ENCODE measurements around the gene C6.

DNA sequence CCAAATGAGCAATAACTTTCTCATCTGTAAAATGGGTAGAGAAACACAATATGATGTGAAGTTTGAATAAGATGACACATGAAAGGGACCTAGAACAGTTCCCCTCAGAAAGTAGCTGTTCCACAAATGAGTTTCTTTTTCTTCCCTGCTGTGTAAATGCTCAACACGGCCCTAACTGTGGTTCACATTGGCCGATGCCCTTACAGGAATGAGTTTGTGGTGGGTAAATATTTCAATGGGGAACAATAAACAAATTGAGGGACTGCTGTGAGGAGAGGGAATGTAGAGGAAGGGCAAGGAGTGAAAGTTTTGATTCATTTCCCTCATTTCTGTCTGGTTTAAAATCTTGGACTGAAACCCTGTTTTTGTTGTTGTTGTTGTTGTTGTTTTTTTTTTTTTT is 12.8 kb downstream of the C6 start:
- TF ChIP-seq SIN3A (conservative IDR thresholded peaks at IDR 0.05 in 1 of 2, IDR thresholded peaks at IDR 0.05 in 1 of 2; ENCODE audit: low read depth in 1 of 2, low read length in 2 of 2) (no peak), SUZ12 (IDR thresholded peaks at IDR 0.05; ENCODE audit: low read length) (no peak), GABPA (IDR thresholded peaks at IDR 0.05; ENCODE audit: borderline replicate concordance, insufficient read depth, low read length) (no peak), POLR2A (IDR thresholded peaks at IDR 0.05; ENCODE audit: control extremely low read depth in 1 of 2, low read depth in 2 of 2, low read length in 2 of 2) (no peak), RNF2 (IDR thresholded peaks at IDR 0.05; ENCODE audit: borderline replicate concordance, low read depth, low read length, missing control alignments, poor library complexity, severe bottlenecking) (no peak), EP300 (IDR thresholded peaks at IDR 0.05; ENCODE audit: borderline replicate concordance in 1 of 2, low read depth in 2 of 2, low read length in 2 of 2) (no peak), RAD21 (IDR thresholded peaks at IDR 0.05 in 1 of 2, conservative IDR thresholded peaks at IDR 0.05 in 1 of 2; ENCODE audit: low read depth in 2 of 2, low read length in 2 of 2) (no peak), CEBPB (IDR thresholded peaks at IDR 0.05; ENCODE audit: low read depth, low read length) (no peak), EZH2 (IDR thresholded peaks at IDR 0.05; ENCODE audit: low read depth, low read length, severe bottlenecking) (no peak), TAF7 (optimal IDR thresholded peaks at IDR 0.05; ENCODE audit: borderline replicate concordance, low read depth, low read length) (no peak), TAF1 (IDR thresholded peaks at IDR 0.05; ENCODE audit: low read depth, low read length) (no peak)
- TF ChIP-seq, protein P1, sequence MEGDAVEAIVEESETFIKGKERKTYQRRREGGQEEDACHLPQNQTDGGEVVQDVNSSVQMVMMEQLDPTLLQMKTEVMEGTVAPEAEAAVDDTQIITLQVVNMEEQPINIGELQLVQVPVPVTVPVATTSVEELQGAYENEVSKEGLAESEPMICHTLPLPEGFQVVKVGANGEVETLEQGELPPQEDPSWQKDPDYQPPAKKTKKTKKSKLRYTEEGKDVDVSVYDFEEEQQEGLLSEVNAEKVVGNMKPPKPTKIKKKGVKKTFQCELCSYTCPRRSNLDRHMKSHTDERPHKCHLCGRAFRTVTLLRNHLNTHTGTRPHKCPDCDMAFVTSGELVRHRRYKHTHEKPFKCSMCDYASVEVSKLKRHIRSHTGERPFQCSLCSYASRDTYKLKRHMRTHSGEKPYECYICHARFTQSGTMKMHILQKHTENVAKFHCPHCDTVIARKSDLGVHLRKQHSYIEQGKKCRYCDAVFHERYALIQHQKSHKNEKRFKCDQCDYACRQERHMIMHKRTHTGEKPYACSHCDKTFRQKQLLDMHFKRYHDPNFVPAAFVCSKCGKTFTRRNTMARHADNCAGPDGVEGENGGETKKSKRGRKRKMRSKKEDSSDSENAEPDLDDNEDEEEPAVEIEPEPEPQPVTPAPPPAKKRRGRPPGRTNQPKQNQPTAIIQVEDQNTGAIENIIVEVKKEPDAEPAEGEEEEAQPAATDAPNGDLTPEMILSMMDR (IDR thresholded peaks at IDR 0.05; ENCODE audit: control extremely low read depth in 1 of 3, insufficient read depth in 1 of 3, low read depth in 1 of 3, low read length in 3 of 3) = no peak
- TF ChIP-seq, protein P2, sequence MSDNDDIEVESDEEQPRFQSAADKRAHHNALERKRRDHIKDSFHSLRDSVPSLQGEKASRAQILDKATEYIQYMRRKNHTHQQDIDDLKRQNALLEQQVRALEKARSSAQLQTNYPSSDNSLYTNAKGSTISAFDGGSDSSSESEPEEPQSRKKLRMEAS (IDR thresholded peaks at IDR 0.05) = no peak
- TF ChIP-seq, protein P3, sequence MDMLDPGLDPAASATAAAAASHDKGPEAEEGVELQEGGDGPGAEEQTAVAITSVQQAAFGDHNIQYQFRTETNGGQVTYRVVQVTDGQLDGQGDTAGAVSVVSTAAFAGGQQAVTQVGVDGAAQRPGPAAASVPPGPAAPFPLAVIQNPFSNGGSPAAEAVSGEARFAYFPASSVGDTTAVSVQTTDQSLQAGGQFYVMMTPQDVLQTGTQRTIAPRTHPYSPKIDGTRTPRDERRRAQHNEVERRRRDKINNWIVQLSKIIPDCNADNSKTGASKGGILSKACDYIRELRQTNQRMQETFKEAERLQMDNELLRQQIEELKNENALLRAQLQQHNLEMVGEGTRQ (IDR thresholded peaks at IDR 0.05; ENCODE audit: low read length) = no peak

All from H1 (cell line).